AG20443 (cell line): ENCODE data around the gene MACROD2.
A peak's percentile ranks its signal among the peaks of the same experiment; 100 is the strongest.

Source experiments
- DNase-seq: peaks from one replicate; pipeline ENCODE4 v3.0.0; 2012; ENCODE audit warnings: low spot score, mixed read lengths

The MACROD2 gene

DNA sequence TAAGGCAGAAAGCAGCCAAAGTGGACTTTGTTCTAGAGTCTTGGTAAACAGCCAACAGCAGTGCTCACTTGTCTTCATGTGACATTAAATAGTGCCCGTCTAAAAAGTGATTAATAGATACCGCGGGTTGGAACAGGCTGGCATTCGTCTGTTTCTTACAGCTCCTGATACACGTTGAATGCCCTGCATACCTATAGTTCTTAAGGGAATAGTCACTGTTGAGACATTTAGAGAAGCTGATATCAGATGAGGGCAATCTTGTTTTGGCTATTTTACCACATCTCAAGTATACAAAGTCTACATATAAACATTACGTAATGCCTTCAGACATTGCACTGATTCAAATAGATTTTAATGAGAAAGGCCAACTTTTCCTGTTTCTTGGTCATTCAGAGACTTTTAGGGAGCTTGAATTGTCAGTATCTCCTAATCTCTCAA is 717.0 kb downstream of the MACROD2 start:
- DNase-seq = peak; percentile 15

DNA sequence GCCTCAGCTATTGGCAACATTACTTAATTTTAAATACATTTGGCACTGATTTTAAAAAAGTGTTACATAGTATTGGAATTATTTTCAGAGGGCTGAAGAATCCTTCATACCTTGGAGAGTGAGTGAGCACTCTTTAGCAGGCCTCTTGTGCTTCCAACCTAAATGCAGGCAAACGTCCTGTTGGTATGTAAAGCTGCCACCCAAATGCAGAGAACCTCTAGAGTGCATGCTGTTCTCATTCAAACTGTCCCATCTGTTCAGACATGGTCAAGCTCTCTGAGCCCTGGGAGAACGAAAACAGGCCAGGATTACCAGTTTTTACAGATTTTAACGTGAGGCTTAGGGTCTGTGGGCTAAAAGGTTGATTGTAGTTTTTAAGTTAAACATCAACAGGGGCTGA is 720.1 kb downstream of the MACROD2 start:
- DNase-seq = no peak

DNA sequence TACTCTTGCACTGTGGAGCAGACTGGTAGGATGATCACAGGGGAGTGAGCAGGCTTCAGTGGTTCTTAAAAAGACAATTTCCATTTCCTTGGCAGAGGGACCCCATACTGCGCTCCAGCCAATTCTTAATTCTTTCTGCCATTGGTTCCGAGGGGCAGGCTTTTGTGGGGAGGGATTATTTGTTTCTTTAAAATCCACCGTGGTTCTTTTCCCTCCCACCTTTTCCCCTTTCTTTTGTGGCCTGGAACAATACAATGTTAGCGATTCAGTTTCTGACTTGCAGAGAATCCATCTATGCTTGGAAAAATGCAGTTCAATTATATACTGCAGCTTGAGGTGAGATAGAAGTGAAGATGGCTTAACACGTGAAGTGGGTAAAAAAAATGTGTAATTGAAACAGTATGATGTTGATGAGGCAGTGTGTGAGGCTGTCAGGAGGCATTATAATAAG is 721.1 kb downstream of the MACROD2 start:
- DNase-seq = no peak

DNA sequence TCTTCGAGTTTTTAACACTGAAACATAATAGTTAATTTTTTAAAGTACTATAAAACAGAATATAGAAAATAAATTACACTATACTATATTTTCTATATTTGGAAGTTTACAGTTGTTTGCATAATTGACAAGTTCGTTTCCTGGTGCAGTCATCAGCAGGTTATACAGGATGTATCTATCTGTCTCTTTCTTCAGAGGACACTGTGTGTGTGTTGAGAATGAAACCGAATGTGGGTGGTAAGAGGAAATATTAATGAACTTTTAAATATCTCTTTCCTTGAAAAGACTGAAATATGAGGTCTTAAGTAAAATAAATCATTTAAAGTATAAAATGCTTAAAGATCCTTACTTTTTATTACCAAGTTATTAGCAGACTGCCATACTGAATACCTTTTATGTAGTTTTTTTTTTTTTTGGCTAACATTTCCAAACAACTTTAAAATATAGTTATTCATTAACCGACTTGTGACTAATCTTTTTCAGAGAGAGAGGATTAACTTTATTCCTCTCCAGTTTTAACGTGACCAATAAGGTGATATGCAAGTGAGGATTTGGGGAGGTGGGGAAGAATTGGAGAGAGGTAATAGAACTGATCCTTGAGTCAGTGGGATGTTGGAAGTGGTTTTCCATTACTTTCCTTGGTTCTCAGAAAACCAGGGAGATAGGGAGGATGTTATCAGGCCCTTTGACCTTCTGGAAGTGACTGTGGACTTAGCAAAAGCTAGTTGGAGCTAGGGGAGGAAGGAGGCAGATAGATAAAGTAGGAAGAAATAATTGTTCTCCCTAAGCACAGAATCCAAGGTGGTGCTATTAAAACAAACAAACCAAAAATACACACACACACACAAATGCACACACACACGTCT is 722.1 kb downstream of the MACROD2 start:
- DNase-seq = no peak

DNA sequence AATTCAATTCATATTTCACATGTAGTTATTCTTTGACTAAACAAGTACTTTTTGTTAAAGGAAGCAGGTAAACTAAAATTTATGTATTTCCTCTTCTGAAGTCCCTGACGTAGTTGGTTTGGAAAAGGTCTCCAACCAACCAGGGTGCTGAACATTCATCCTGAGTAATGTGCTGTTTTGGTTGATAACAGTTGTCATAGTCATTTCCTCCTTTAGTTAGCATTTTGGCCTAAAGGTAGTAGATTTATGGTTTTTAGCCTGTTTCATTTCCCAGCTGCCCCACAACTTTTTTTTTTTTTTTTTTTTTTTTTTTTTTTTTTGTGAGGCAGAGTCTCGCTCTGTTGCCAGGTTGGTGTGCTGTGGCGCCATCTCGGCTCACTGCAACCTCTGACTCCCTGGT is 724.9 kb downstream of the MACROD2 start:
- no peak for DNase-seq

DNA sequence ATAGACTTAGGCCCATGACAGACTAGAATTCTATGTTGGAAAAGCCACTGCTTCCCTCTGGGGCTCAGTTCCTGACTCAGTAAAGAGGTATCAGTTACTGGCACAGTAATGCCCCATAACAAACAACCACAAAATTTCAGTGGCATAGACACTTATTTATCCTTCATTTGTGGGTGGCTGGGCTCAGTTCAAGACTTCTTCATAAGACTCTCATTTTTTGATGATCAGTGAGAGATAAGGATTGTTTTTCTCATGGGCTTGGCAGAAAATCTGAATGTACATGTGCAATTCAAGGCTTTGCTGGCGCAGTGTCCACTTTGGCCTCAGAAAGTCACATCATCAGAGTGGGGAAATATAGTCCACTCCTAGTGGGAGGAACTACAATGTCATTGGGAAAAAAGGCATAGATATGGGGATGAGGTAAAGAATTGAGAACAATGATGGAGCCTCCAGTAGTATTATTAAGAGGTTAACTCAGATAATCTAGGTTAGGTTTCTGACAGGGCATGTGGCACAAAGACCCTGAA is 726.7 kb downstream of the MACROD2 start:
- DNase-seq = peak; percentile 13

DNA sequence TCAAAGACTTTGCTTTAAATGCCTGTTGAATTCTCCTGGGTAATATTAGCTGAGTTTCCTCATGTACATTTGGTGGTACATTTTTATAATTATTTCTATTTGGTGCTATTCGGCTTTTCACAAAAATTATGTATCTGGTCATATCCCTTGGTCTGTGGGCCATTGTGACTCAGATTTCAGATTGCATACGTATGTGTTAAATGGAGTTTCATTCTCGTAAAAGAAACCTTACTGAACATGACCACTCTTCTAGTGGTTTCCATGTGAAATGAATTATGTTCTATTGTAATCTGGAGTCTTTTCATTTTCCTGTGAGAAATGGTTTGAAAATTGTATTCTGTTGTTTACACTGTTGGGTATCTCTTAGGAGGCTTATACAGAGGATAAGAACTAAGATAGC is 728.3 kb downstream of the MACROD2 start:
- no peak for DNase-seq

DNA sequence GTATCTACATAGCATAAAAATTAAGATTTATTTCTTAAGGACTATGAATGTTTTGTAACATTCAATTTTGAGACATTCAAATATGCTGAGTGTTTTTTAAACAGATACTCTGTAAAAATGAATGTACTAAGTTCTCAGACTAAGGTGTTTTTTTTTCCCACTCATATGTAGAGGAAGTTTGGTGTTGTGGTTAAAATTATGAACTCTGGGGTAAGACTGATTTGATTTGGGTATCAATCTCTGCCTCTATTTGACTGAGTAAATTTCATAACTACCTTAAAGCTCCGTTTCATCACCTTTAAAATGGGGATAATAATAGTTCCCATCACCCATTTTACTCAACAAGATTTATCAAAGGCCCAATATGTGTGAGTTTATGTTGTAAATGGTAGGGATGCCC is 728.7 kb downstream of the MACROD2 start:
- no peak for DNase-seq

DNA sequence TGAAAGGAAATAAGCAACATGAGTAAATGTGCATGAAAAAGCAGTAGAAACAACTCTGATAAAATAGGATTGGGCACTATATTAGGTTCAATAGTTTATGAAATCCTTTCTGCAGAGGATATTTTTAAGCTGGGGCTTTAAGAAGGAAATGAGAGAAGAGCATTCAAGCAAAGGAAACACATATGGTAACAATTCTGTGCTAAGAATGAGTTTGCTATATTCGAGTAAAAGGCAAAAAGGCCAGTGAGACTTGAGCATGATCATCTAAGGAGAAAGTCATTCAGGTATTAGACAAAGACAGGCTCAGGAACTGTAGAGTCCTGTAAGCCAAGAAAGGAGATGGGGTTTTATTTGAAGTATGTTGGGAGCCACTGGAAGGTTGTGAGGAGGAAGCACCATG is 729.2 kb downstream of the MACROD2 start:
- DNase-seq = no peak

DNA sequence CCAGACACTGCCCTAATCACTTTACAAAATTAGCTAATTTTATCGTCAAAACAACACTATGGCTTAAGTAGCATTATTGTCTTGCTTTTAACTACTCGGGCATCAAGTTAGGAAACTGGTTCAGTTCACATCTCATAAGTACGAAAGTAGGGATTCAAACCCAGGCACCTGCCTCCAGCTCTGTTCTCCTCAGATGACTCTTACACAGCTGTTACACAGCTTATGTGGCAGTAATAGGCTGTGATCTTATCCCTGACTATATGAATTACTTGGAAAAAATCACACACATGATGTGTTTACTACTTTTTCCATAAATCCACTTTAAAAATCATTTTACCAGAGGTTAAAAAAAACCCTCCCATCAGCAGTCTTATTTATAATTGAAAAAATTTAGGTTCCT is 731.3 kb downstream of the MACROD2 start:
- DNase-seq = no peak

DNA sequence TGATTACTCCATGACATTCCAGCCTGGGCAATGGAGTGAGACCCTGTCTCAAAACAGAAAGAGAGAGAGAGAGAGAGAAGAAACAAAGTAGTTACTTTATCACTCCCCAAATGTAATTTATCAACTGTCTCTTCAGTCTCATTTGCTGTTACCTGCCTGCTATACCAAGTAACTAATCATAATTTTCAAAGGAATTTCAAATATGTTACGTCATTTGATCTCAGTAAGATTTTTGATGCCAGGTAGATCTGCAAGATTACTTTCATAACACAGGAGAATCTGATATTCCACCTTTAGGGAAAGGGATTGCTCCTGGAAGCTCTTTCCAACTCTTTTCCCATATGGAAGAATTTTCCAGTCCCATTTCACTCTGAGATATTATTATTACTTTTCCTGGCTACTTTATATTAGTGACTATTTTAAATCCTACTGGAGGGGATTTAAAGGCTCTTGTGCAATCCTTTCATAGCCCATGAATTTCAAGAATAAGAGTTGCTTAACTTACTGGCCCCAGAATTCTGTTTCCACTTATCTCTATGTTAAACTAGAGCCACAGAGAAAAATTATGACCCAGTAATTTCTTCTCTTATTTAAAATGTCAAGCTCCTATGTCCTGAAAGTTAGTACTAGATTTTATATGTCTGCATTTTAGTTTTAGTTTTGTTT is 732.3 kb downstream of the MACROD2 start:
- no peak for DNase-seq

DNA sequence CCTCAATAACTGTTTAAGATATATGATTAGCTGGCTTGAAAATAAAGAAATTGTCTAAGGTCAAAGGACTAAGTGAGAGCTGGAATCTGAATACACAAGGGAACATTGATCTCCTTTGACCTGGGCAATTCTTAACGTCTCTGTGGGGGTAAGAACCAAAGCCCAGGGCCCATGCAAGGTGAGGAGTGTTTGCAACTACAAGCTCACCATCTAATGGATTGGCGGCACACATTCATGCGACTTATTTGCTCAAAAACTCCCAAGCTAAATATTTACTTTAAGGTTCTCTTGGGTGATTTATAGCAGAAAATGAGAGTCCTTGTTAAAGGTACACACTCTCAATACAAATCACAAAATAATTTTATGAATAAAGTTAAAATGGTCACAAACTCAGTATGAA is 734.1 kb downstream of the MACROD2 start:
- no peak for DNase-seq

DNA sequence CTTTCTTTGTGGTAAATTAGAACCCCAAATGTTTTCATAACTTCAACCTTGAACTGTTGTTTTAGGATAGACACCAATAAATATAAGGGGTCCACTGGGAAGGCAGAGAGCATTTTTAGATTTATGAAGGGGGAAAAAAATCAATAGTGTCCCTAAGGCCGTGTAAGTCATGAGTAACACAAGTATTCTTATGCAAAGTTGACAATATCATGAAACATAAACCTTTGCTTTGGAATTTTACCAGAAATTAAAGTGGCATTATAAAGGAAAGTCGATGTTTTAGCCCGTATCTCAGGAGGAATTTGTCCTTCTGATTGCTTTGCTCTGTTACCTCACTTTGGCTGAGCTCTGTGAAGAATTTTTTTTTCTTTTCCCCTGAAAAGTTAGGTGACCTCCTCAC is 737.0 kb downstream of the MACROD2 start:
- no peak for DNase-seq

DNA sequence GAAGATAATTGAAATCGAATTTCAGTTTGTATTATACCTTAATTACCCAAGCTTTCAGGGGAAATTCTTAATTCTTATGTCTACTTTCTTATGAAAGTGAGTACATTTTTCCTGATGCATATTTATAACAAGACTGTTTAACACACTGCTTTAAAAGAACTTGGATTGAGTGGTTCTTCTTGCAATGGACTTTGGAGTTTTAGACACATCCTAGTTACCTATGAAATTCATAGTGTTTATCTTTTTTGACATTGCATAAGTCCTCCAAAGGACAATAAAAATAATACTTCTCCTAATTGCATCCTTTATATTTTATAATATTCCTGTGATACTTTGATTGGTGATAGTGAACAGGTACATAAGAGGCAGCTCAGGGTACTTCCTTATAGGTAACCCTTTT is 737.7 kb downstream of the MACROD2 start:
- DNase-seq = no peak

DNA sequence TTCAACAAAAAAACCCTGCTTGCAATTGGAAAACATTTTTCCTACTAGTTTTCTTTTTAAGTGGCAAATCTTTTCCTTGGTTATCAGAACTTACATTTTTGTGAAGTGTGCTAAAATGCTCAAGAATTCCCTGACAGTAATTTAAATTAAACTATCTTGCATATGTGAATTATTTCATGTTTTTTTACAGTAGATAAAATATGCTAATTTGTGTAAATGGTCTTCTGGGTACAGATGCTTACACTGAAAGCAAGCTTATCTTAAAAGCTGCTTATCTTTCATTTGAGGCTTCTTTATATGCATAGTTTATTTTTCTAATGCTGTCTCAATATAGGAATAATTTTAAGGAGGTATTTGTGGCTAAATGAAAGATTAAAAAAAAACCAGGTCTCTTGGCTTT is 745.1 kb downstream of the MACROD2 start:
- DNase-seq = no peak

DNA sequence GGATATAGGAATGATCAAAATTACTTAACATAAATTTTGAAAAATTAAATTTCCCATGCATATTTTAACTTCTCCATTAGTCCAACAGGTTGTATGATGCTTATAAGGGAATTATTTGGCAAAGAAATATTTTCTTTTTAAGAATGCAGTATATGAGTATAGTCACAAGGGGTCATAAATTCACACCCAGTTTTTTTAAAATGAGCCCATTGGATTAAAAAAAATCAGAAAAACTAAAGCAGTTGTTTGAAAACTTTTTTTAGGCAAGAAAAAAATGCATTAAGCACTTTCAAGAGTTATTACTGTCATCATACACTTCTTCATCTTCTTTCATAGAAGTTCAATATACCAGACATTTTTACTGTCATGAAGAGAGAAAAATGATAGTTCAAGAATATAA is 746.3 kb downstream of the MACROD2 start:
- no peak for DNase-seq

DNA sequence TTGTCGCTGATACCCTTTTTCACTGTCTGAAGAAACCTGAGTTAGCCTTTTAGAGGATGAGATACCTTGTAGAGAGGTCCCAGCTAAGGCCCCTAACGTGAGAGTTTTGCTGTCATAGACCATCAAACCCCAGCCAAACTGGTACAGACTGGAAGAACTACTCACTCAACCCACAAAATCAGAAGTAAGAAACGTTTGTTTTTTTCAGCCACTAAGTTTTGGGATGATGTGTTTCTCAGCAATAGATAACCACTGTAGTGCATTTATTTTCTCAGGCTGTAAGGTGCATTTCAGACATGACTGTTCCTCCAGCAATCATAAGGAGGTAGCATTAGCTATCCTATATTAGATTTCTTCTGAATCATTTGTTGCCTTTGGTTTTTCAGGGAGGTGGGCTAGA is 749.4 kb downstream of the MACROD2 start:
- no peak for DNase-seq

DNA sequence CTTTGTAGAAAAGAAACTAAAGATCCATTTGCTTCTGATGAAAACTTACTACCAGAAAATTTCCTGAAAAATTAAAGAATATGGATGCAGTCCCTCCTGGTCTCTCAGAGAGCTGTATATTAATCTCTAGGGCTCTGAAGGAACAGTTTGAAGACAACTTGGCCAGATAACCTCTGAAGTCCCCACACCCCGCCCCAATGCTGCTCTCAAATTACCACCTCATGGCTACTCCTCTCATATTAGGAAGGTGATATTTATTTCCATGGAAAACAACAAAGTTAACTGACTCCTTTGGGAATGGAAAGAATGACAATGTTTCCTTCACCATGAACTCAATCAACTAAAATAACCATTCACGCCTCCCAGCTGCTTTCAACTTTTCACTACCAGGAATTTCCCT is 750.5 kb downstream of the MACROD2 start:
- DNase-seq = no peak

DNA sequence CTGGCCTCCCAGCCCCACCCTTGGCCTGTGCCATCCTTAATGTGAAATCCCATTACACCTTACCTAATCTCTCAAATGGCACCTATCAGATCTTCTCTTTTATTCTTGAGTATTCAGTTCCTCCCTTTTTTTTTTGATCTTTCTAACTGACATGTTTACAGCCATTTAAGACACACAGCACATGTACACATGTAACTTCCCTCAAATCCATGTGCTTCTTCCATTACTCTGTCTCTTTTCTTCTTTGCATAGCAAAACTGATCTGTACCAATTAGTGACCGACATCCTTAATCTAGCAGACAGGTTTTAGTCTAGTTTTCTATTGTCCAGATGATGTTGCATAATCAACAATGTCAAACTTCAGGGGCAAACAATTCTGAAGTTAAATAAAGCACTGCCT is 755.9 kb downstream of the MACROD2 start:
- DNase-seq = no peak

DNA sequence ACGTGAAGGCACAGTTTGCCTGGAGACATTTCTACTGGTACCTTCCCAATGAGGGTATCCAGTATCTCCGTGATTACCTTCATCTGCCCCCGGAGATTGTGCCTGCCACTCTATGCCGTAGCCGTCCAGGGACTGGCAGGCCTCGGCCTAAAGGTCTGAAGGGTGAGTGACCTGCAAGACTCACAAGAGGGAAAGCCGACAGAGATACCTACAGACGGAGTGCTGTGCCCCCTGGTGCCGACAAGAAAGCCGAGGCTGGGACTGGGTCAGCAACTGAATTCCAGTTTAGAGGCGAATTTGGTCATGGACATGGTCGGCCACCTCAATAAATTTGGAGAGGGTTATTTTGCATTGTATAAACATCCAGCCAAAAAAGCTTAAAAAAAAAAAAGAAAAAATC is 762.4 kb downstream of the MACROD2 start:
- no peak for DNase-seq

DNA sequence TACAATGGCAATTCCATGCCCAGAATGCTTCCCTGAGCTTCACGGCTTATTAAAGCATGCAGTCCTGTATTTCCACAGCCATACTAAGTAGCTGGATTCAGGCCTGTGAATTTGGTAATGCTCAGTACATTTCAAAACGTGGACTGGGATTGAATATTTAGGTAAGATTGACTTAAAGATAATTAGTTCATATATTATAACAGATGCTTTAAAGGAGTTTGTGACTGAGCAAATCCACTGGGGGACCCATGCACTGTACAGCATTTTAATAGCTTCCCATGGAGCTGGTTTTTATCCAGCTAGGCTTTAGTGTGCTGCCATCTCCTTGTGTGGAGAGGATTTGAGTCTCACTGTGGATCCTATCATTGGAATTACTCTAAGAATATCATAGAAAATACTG is 763.0 kb downstream of the MACROD2 start:
- no peak for DNase-seq

DNA sequence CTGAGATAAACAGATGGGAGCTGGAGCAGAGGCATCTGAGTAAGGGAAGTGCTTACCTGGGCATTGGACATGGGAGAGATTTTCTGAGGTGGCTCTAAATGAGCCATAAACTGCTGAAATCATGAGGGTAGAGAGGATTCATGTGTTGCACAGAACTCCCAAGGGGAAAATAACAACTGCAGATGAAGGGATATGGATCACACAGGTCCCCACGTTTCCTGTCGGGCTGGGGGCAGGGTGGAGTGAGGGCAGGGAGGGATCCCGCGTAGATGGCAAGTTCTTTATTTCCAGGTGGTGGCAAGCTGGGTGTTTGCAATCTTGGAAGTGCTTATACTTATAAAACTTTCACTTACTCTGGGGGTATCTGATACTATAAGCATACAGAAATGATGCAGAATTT is 764.7 kb downstream of the MACROD2 start:
- DNase-seq = no peak

DNA sequence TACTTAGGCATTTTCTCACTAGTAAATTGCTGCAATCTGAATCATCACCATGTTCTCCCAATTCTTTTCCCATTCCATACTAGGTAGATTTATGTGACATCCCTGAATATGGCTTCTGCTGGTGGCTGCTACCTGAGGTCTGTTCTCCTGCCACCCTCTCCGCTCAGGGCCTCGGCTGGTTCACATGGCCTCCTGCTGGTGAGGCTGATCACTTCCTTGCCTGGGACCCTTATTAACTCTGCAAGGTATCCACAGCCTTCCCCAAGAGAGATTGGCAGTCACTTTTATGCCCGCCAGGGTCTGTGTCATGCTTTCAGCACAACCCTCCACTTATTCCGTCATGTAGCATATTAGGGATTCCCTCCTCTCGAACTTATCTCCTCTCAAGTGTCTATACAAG is 766.6 kb downstream of the MACROD2 start:
- DNase-seq = no peak
